HepG2 (cell line): ENCODE results near the gene THOC6. TPM values are rescaled to one million over a fixed set of nuclear protein-coding genes. Genes with fewer than 3 reads are reported as not detected.

Experiments
- BRF2 ChIP-seq: sonication (generic); formaldehyde crosslinking; IDR thresholded peaks from 2 replicates; pipeline ENCODE4 v1.8.1; 2022; ENCODE audit warnings: mild to moderate bottlenecking, missing genetic modification reagents
- CENPBD1 ChIP-seq: sonication (generic); formaldehyde crosslinking; IDR thresholded peaks from 2 replicates; pipeline ENCODE4 v1.8.0; 2022; ENCODE audit warnings: missing genetic modification reagents, low read depth, mild to moderate bottlenecking, borderline replicate concordance
- HDAC6 ChIP-seq: fragments of 200-600 bp; sonication (generic); IDR thresholded peaks from 2 replicates; pipeline ENCODE4 v1.7.0; 2017; ENCODE audit warnings: mild to moderate bottlenecking, antibody characterized with exemption, low read length, low read depth
- HMG20B ChIP-seq: conservative IDR thresholded peaks from 2 replicates; pipeline ENCODE4 v1.6.1; 2016; ENCODE audit warnings: missing genetic modification reagents, missing compliant biosample characterization
- IKZF1 ChIP-seq: fragments of 450-650 bp; IDR thresholded peaks from 2 replicates; pipeline ENCODE4 v1.7.1; 2016
- KAT8 ChIP-seq: IDR thresholded peaks from 2 replicates; pipeline ENCODE4 v1.6.1; 2016; ENCODE audit warnings: missing genetic modification reagents, missing compliant biosample characterization
- KLF12 ChIP-seq: sonication (generic); formaldehyde crosslinking; IDR thresholded peaks from 2 replicates; pipeline ENCODE4 v1.4.0; 2020; ENCODE audit warnings: missing genetic modification reagents, borderline replicate concordance
- MYPOP ChIP-seq: sonication (generic); formaldehyde crosslinking; IDR thresholded peaks from 2 replicates; pipeline ENCODE4 v1.8.1; 2023; ENCODE audit warnings: mild to moderate bottlenecking, moderate library complexity, missing genetic modification reagents
- NCOA2 ChIP-seq: sonication (generic); formaldehyde crosslinking; IDR thresholded peaks from 2 replicates; pipeline ENCODE4 v1.8.0; 2022; ENCODE audit warnings: inconsistent platforms
- NR2F6 ChIP-seq, 2 experiments: IDR thresholded peaks; 2 replicates each; pipeline ENCODE4 v1.6.1; 2016; ENCODE audit warnings: antibody characterized with exemption in 1 of 2, mild to moderate bottlenecking in 1 of 2
- NRL ChIP-seq: sonication (generic); formaldehyde crosslinking; IDR thresholded peaks from 2 replicates; pipeline ENCODE4 v1.5.0; 2020; ENCODE audit warnings: missing genetic modification reagents, mild to moderate bottlenecking, moderate library complexity, borderline replicate concordance
- POLR2G ChIP-seq: fragments of 200-400 bp; formaldehyde crosslinking; IDR thresholded peaks from 2 replicates; pipeline ENCODE4 v1.6.1; 2018; ENCODE audit warnings: mild to moderate bottlenecking, low read depth, low read length, moderate library complexity
- REPIN1 ChIP-seq: sonication (generic); formaldehyde crosslinking; IDR thresholded peaks from 2 replicates; pipeline ENCODE4 v1.8.0; 2022; ENCODE audit warnings: missing genetic modification reagents, low read depth, mild to moderate bottlenecking, borderline replicate concordance
- RFX3 ChIP-seq: IDR thresholded peaks from 2 replicates; pipeline ENCODE4 v1.6.1; 2016; ENCODE audit warnings: missing biosample characterization, missing genetic modification reagents
- RXRA ChIP-seq: sonication (generic); formaldehyde crosslinking; IDR thresholded peaks from 2 replicates; pipeline ENCODE4 v1.5.1; 2020; ENCODE audit warnings: missing genetic modification reagents
- SOX5 ChIP-seq: IDR thresholded peaks from 2 replicates; pipeline ENCODE4 v1.6.1; 2016; ENCODE audit warnings: borderline replicate concordance
- SOX6 ChIP-seq, 2 experiments: fragments of 450-650 bp in 1 of 2; sonication (generic) in 1 of 2; formaldehyde crosslinking in 1 of 2; IDR thresholded peaks; 2 replicates each; pipeline versions ENCODE4 v1.4.0 to v1.6.1; 2017 to 2020; ENCODE audit warnings: antibody characterized with exemption in 1 of 2, mild to moderate bottlenecking in 1 of 2, missing genetic modification reagents in 1 of 2
- ZFP36 ChIP-seq: fragments of 150-350 bp; IDR thresholded peaks from 2 replicates; pipeline ENCODE4 v1.6.1; 2018; ENCODE audit warnings: borderline replicate concordance, low read length, low read depth; ENCODE audit not compliant: partially characterized antibody
- ZFP90 ChIP-seq: sonication (generic); formaldehyde crosslinking; IDR thresholded peaks from 2 replicates; pipeline ENCODE4 v1.8.0; 2022; ENCODE audit warnings: missing genetic modification reagents, mild to moderate bottlenecking, inconsistent platforms, borderline replicate concordance
- ZIK1 ChIP-seq: sonication (generic); formaldehyde crosslinking; IDR thresholded peaks from 2 replicates; pipeline ENCODE4 v1.5.0; 2020; ENCODE audit warnings: mild to moderate bottlenecking, low read depth, missing genetic modification reagents, borderline replicate concordance
- ZNF121 ChIP-seq: sonication (generic); formaldehyde crosslinking; IDR thresholded peaks from 2 replicates; pipeline ENCODE4 v1.5.0; 2020; ENCODE audit warnings: mild to moderate bottlenecking, missing genetic modification reagents
- ZNF253 ChIP-seq: sonication (generic); formaldehyde crosslinking; IDR thresholded peaks from 2 replicates; pipeline ENCODE4 v1.8.0; 2022; ENCODE audit warnings: mild to moderate bottlenecking, missing genetic modification reagents, borderline replicate concordance
- ZNF768 ChIP-seq: sonication (generic); formaldehyde crosslinking; IDR thresholded peaks from 2 replicates; pipeline ENCODE4 v1.4.0; 2020; ENCODE audit warnings: missing genetic modification reagents
- polyA plus RNA-seq, 8 experiments: library from polyadenylated mRNA; depleted of rRNA in 3 of 8; stranded (reverse) in 7 of 8; unstranded in 1 of 8; fragments of >200 nt; fragmentation: Illumina TruSeq in 4 of 8; extraction: Trizol in 4 of 8; gene quantifications; 2 replicates each; pipeline versions ENCODE4 v1.2.1 to v1.2.3, GENCODE V29; 2011 to 2016; ENCODE audit warnings: low read depth in 4 of 8, missing spikeins in 1 of 8, mixed read lengths in 1 of 8; ENCODE audit not compliant: insufficient read depth in 1 of 8
- total RNA-seq, 5 experiments: library from RNA; depleted of rRNA; stranded (reverse); fragments of >200 nt; fragmentation: Illumina TruSeq; extraction: Trizol; gene quantifications; 2 replicates each; pipeline ENCODE4 v1.2.3, GENCODE V29; 2016; ENCODE audit warnings: low read depth in 1 of 5
- TF ChIP-seq, protein P1 (sequence below): sonication (generic); formaldehyde crosslinking; IDR thresholded peaks from 2 replicates; pipeline ENCODE4 v1.4.0; 2020; ENCODE audit warnings: missing genetic modification reagents
- TF ChIP-seq, protein P2 (sequence below): sonication (generic); formaldehyde crosslinking; IDR thresholded peaks from 2 replicates; pipeline ENCODE4 v1.5.0; 2020; ENCODE audit warnings: mild to moderate bottlenecking, missing genetic modification reagents

THOC6 gene
- total and polyA plus RNA-seq, 2 of the 13 experiments (the other 11 are each of a cell fraction or from before 2014, with no cell fraction given): 32.1 to 37.0 TPM

DNA sequence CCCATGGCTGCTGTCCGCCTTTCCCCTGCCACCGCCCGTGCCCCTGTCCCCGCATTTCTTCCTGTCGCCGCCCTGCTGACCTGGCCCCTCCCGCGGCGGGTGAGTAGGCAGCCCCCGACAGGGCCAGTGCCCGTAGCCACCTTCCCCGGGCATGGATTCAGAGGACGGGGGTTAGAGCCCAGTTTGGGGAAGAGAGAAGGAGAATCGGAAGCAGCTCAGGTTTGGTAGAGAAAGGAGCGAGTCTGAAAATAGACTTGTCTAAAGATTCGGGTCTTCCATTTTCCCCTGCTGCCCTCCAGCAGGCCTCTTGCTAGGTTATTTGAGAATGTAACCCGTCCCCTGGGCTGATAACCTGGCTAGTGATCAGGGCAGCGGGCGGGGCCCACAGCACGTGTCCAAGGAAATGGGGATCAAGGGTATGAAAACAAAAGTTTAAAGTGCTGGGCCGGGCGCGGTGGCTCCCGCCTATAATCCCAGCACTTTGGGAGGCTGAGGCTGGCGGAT lies 19.0 kb upstream of the THOC6 start (continued):
- TF ChIP-seq RFX3 (CRISPR knock-in tag) (no peak), REPIN1 (CRISPR knock-in tag) (0 out of 2 replicates have a peak, but pooled peaks have one; percentile 23), RXRA (0 out of 2 replicates have a peak, but pooled peaks have one; percentile 33), ZFP90 (CRISPR knock-in tag) (no peak), NCOA2 (CRISPR knock-in tag) (peak; percentile 40; the same call in 1 of the 2 replicates), ZNF253 (CRISPR knock-in tag) (no peak), POLR2G (peak; percentile 64), ZIK1 (CRISPR knock-in tag) (no peak), KAT8 (CRISPR knock-in tag) (peak; percentile 43; the same call in 1 of the 2 replicates), MYPOP (peak; percentile 29; the same call in 1 of the 2 replicates), ZNF121 (CRISPR knock-in tag) (no peak), SOX6 (IDR thresholded peaks at IDR 0.05) (no peak), SOX6 (CRISPR knock-in tag; IDR thresholded peaks at IDR 0.05) (0 out of 2 replicates have a peak, but pooled peaks have one; percentile 39), NR2F6 (IDR thresholded peaks at IDR 0.05) (peak; percentile 41; the same call in 1 of the 2 replicates), NR2F6 (CRISPR knock-in tag; IDR thresholded peaks at IDR 0.05) (peak; percentile 29; the same call in 1 of the 2 replicates), ZFP36 (no peak), HDAC6 (no peak), KLF12 (CRISPR knock-in tag) (peak; percentile 19; the same call in 1 of the 2 replicates), HMG20B (CRISPR knock-in tag) (no peak), IKZF1 (no peak), SOX5 (CRISPR knock-in tag) (no peak), ZNF768 (no peak), BRF2 (no peak), CENPBD1 (no peak), NRL (CRISPR knock-in tag) (0 out of 2 replicates have a peak, but pooled peaks have one; percentile 35)
- TF ChIP-seq, protein P1, sequence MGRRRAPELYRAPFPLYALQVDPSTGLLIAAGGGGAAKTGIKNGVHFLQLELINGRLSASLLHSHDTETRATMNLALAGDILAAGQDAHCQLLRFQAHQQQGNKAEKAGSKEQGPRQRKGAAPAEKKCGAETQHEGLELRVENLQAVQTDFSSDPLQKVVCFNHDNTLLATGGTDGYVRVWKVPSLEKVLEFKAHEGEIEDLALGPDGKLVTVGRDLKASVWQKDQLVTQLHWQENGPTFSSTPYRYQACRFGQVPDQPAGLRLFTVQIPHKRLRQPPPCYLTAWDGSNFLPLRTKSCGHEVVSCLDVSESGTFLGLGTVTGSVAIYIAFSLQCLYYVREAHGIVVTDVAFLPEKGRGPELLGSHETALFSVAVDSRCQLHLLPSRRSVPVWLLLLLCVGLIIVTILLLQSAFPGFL: no peak
- TF ChIP-seq, protein P2, sequence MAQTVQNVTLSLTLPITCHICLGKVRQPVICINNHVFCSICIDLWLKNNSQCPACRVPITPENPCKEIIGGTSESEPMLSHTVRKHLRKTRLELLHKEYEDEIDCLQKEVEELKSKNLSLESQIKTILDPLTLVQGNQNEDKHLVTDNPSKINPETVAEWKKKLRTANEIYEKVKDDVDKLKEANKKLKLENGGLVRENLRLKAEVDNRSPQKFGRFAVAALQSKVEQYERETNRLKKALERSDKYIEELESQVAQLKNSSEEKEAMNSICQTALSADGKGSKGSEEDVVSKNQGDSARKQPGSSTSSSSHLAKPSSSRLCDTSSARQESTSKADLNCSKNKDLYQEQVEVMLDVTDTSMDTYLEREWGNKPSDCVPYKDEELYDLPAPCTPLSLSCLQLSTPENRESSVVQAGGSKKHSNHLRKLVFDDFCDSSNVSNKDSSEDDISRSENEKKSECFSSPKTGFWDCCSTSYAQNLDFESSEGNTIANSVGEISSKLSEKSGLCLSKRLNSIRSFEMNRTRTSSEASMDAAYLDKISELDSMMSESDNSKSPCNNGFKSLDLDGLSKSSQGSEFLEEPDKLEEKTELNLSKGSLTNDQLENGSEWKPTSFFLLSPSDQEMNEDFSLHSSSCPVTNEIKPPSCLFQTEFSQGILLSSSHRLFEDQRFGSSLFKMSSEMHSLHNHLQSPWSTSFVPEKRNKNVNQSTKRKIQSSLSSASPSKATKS (CRISPR knock-in tag): no peak
